DND-41 (cell line): Measurements from ENCODE around the gene MYD88.

Experiments used
- ATAC-seq: fragments of 200-7000 bp; cut with Tn5 transposase; 3 replicates; pipeline ENCODE4 v1.9.1; 2021; ENCODE audit warnings: low read depth; ENCODE audit not compliant: insufficient read depth
- DNase-seq: peaks from one replicate; pipeline ENCODE4 v3.0.0-alpha.2; 2020
- H2AFZ ChIP-seq: 2 replicates; pipeline ENCODE4 v1.6.0; 2012; ENCODE audit warnings: low read depth, low read length
- H3K27ac ChIP-seq: 2 replicates; pipeline ENCODE4 v1.5.1; 2012; ENCODE audit warnings: low read length, inconsistent platforms
- H3K27me3 ChIP-seq: fragments of 200-600 bp; sonication (generic); 2 replicates; pipeline ENCODE4 v1.6.0; 2012; ENCODE audit warnings: low read length, mild to moderate bottlenecking, inconsistent platforms; ENCODE audit not compliant: insufficient read depth, poor library complexity
- H3K36me3 ChIP-seq: 2 replicates; pipeline ENCODE4 v1.5.1; 2012; ENCODE audit warnings: low read length, inconsistent platforms; ENCODE audit not compliant: insufficient read depth
- H3K4me1 ChIP-seq: 2 replicates; pipeline ENCODE4 v1.5.1; 2012; ENCODE audit warnings: mild to moderate bottlenecking, low read length; ENCODE audit not compliant: insufficient read depth
- H3K4me2 ChIP-seq: 2 replicates; pipeline ENCODE4 v1.6.0; 2012; ENCODE audit warnings: mild to moderate bottlenecking, moderate library complexity, low read length, inconsistent platforms; ENCODE audit not compliant: insufficient read depth
- H3K4me3 ChIP-seq, 2 experiments: fragments of 200-600 bp in 1 of 2; shearing (Covaris generic) in 1 of 2; 2 replicates each; pipeline ENCODE4 v1.5.1; 2012 to 2016; ENCODE audit warnings: inconsistent platforms in 2 of 2, low read length in 2 of 2, mild to moderate bottlenecking in 2 of 2, low read depth in 1 of 2, moderate library complexity in 1 of 2
- H3K79me2 ChIP-seq: 2 replicates; pipeline ENCODE4 v1.6.0; 2012; ENCODE audit warnings: low read length, inconsistent platforms; ENCODE audit not compliant: insufficient read depth
- H3K9ac ChIP-seq: 2 replicates; pipeline ENCODE4 v1.6.0; 2012; ENCODE audit warnings: low read depth, mild to moderate bottlenecking, inconsistent platforms, low read length, moderate library complexity
- H3K9me3 ChIP-seq: 2 replicates; pipeline ENCODE4 v1.5.1; 2012; ENCODE audit warnings: low read length, moderate library complexity, mild to moderate bottlenecking, inconsistent platforms; ENCODE audit not compliant: insufficient read depth, severe bottlenecking
- H4K20me1 ChIP-seq: 2 replicates; pipeline ENCODE4 v1.6.0; 2012; ENCODE audit warnings: low read length; ENCODE audit not compliant: insufficient read depth
- CTCF ChIP-seq: IDR thresholded peaks from 2 replicates; pipeline ENCODE4 v1.5.1; 2012; ENCODE audit warnings: borderline replicate concordance, low read length, moderate library complexity, mild to moderate bottlenecking; ENCODE audit not compliant: poor library complexity, severe bottlenecking; ENCODE audit errors: extremely low read depth
- EZH2 ChIP-seq: IDR thresholded peaks from 3 replicates; pipeline ENCODE4 v1.6.1; 2012; ENCODE audit warnings: borderline replicate concordance, low read depth, mild to moderate bottlenecking, moderate library complexity, low read length, inconsistent platforms; ENCODE audit not compliant: severe bottlenecking

Gene MYD88

DNA sequence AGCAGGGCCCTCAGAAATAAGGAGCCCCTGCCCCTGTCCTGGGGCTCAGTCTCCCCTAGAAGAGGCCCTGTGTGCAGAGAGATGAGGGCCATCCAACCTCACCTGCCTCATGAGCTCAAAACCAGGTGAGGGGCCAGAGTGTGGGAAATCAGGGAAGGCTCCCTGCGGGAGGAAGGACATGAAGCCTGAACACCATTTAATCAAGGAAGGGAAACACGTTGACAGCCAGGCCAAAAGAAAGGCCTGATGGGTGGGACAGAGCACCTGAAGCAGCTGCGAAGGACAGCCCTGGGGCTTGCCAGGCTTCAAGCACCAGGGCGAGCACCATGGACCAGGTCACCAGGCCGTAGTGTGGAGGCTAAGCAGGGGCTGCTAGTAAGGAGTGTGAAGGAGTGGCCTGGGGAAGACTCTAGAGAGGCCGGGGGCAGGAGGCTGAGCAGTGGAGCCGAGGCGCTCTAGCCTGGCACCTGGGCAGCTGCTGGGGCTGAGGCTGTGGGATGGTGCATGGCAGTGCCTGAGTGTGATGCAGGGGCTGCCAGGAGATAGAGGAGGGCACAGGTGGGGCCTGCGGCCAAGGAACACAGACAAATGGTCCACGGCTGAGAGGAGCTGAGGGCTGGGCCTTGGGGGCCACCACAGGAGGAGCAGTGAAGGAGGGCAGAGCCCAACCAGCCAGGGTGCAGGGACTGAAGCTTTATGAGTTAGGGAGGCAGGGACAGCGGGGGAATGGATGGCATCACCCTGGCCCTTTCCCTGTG, 17.6 kb upstream of the MYD88 start:
- no peak for DNase-seq
- H3K79me2 ChIP-seq, result no peaks in the 10 kb centered on the region
- no peaks in the 10 kb centered on the region for H3K9me3 ChIP-seq
- H3K9ac ChIP-seq, result no peak overlapping the region
- H3K4me2 ChIP-seq, result no peak overlapping the region
- ATAC-seq, result no peak
- peaks cover 59% of the 10 kb centered on the region for H3K36me3 ChIP-seq
- H2AFZ ChIP-seq, result no peak overlapping the region
- no peaks in the 10 kb centered on the region for H3K27me3 ChIP-seq
- no peak overlapping the region for H3K4me3 ChIP-seq
- no peak overlapping the region for H3K27ac ChIP-seq
- TF ChIP-seq CTCF (no peak), EZH2 (no peak)
- H3K4me1 ChIP-seq, result no peaks in the 10 kb centered on the region
- peaks cover 7% of the 10 kb centered on the region; the same call in 1 of the 2 replicates for H4K20me1 ChIP-seq

GRCh38 chr3:38121451-38121831, 17.0 kb upstream of the MYD88 start:
- Histone ChIP-seq H3K27ac (no peak overlapping the region), H4K20me1 (peaks cover 8% of the 10 kb centered on the region; the same call in 1 of the 2 replicates), H3K4me3 (no peak overlapping the region), H2AFZ (no peak overlapping the region), H3K9me3 (no peaks in the 10 kb centered on the region), H3K4me2 (no peak overlapping the region), H3K9ac (no peak overlapping the region), H3K36me3 (peaks cover 65% of the 10 kb centered on the region), H3K79me2 (no peaks in the 10 kb centered on the region), H3K4me1 (no peaks in the 10 kb centered on the region), H3K27me3 (no peaks in the 10 kb centered on the region)
- DNase-seq (no peak), ATAC-seq (no peak)
- TF ChIP-seq CTCF, result no peak
- TF ChIP-seq EZH2, result no peak

DNA sequence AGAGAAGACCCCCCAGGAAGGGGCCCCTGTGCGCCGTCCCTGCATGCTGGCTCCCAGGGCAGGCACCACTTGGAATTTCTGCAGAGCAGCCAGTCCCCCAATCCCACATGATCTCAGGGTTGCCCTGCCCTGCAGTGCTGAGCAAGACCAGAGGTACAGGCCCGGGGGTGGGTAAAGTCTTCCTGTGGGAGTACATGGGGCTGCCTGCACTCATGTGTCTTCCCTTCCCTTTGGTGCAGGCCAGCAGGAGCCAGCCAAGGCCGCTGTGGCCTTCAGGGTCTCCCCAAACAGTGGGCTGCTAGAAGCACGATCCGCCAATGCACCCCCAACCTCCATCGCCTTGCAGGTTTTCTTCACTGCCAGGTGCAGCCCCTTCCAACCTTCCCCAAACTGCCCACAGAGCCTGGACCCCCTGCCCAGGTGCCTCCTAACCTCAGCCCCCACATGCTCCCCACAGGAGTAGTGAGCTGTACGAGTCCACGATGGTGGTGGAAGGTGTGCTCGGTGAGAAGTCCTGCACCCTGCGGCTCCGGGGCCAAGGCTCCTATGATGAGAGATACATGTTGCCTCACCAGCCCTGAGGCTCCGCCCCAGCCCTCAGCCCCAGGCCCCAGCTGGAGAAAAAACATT, 16.5 kb upstream of the MYD88 start:
- Histone ChIP-seq H4K20me1 (peaks cover 8% of the 10 kb centered on the region; the same call in 1 of the 2 replicates), H2AFZ (no peak overlapping the region), H3K4me2 (no peak overlapping the region), H3K36me3 (peaks cover 70% of the 10 kb centered on the region), H3K4me3 (no peak overlapping the region), H3K9ac (no peak overlapping the region), H3K27ac (no peak overlapping the region), H3K27me3 (no peaks in the 10 kb centered on the region), H3K4me1 (no peaks in the 10 kb centered on the region), H3K79me2 (no peaks in the 10 kb centered on the region), H3K9me3 (no peaks in the 10 kb centered on the region)
- no peak for ATAC-seq
- no peak for TF ChIP-seq EZH2
- TF ChIP-seq CTCF, result no peak
- no peak for DNase-seq
